ENCODE measurements around the gene CHST11.

- TF ChIP-seq ZNF274 (IDR thresholded peaks at IDR 0.05; ENCODE audit: low read depth, low read length) (no peak), SUZ12 (IDR thresholded peaks at IDR 0.05; ENCODE audit: extremely low read depth, insufficient read depth, insufficient read length) (no peak), YY1 (IDR thresholded peaks at IDR 0.05; ENCODE audit: insufficient read depth, insufficient read length) (no peak)
These were observed 148.9 kb downstream of the CHST11 start for GRCh38 chr12:104605685-104606084.

Measured in NT2/D1 (cell line).